ENCODE data around the gene ROR1.

Gene ROR1

DNA sequence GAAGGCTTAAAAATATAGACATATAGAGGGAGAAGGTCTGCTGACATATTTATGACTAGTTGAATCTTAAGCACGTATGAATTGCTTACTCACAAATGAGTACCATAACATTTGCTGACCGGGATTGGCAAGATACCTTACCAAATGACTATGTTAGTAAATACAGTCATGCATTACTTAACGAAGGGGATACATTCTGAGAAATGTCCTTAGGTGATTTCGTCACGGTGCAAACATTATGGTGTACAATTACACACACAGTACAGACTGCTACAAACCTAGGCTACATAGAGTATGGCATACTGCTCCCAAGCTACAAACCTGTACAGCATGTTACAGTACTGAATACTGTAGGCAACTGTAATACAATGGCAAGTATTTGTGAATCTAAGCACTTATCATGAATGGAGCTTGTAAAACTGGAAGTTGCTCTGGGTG is 410.2 kb downstream of the ROR1 start:
- TF ChIP-seq, protein P1, sequence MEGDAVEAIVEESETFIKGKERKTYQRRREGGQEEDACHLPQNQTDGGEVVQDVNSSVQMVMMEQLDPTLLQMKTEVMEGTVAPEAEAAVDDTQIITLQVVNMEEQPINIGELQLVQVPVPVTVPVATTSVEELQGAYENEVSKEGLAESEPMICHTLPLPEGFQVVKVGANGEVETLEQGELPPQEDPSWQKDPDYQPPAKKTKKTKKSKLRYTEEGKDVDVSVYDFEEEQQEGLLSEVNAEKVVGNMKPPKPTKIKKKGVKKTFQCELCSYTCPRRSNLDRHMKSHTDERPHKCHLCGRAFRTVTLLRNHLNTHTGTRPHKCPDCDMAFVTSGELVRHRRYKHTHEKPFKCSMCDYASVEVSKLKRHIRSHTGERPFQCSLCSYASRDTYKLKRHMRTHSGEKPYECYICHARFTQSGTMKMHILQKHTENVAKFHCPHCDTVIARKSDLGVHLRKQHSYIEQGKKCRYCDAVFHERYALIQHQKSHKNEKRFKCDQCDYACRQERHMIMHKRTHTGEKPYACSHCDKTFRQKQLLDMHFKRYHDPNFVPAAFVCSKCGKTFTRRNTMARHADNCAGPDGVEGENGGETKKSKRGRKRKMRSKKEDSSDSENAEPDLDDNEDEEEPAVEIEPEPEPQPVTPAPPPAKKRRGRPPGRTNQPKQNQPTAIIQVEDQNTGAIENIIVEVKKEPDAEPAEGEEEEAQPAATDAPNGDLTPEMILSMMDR (conservative IDR thresholded peaks at IDR 0.05; ENCODE audit: control insufficient read depth, insufficient read depth, low read depth, low read length): no peak
- no peak overlapping the region for H3K4me3 ChIP-seq (ENCODE audit: control insufficient read depth, low read depth, low read length)
- DNase-seq (ENCODE audit: low read depth): peak; percentile 97

DNA sequence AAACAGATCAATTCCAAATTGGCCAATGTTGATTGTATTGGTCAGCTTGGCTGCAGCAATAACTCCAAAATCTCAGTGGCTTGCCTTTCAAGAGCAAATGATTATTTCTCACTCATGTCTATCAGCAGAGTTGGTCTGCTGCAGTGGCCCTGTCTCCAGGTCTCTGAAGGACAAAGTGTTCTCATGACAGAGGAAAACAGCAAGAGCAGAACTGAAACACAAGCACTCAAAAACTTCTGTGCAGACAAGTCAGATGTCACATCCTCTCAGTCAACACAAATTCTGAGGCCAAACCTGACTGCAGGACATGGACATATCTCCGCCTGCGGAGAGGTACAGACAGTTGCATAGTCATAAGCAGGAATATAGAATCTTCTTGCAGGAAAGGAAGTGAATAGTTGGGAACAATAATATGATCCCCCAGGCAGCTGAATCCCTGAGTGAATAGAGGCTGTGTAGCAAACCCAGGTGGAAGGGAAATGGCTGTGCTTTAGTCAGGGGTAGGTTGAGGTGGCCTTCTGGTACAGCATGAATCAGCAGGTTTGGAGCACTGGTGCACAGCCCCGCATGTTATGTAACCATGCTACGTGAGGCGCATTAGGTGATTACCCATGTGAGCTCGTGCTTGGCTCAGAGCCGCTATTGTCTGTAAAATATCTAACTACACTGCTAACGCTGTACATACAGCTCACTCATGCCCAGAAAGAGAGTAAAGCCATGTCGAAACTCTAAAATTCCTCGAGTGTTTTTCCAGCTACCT is 412.5 kb downstream of the ROR1 start:
- TF ChIP-seq, protein P1 (conservative IDR thresholded peaks at IDR 0.05; ENCODE audit: control insufficient read depth, insufficient read depth, low read depth, low read length): no peak
- no peak for DNase-seq (ENCODE audit: low read depth)
- no peak overlapping the region for H3K4me3 ChIP-seq (ENCODE audit: control insufficient read depth, low read depth, low read length)

DNA sequence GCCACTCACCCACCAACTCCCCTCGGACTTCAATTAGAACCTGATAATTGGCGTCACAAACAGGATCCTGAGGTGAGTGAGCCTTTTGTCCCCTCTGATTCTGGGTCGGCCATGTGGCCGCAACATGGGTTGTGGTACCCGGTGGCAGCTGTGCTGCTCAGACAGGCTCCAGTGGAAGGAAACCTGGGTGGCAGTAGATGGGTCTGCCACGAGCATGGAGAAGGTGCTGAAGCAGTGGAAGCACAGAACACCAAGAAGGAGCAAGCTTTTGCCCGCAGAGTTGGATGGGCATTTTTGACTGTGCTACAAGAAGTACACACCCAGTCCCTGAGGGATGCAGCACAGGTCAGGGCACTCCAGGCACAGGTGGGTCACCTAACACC is 413.1 kb downstream of the ROR1 start:
- no peak for DNase-seq (ENCODE audit: low read depth)
- no peak overlapping the region for H3K4me3 ChIP-seq (ENCODE audit: control insufficient read depth, low read depth, low read length)
- TF ChIP-seq, protein P1 (conservative IDR thresholded peaks at IDR 0.05; ENCODE audit: control insufficient read depth, insufficient read depth, low read depth, low read length): no peak

DNA sequence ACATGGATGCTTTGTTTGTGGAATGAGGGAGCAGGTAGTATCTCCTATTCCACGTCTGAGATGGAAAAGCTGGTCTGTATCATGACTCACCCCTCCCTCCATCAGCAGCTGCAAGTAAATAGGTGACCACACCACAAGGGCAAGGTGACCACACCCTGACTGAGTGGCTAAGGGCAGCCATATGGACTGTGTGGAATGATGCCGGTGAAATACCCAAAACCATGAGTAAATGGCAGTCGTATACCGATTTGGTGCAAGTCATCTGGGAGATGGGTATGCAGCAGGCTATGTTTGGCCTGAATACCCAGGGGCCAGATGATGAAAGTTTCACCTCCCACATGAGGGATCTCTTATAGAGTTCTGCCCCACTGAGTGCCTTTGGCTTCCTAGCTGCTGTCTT is 413.8 kb downstream of the ROR1 start:
- DNase-seq (ENCODE audit: low read depth): peak; percentile 44
- TF ChIP-seq, protein P1 (conservative IDR thresholded peaks at IDR 0.05; ENCODE audit: control insufficient read depth, insufficient read depth, low read depth, low read length): no peak
- no peak overlapping the region for H3K4me3 ChIP-seq (ENCODE audit: control insufficient read depth, low read depth, low read length)

DNA sequence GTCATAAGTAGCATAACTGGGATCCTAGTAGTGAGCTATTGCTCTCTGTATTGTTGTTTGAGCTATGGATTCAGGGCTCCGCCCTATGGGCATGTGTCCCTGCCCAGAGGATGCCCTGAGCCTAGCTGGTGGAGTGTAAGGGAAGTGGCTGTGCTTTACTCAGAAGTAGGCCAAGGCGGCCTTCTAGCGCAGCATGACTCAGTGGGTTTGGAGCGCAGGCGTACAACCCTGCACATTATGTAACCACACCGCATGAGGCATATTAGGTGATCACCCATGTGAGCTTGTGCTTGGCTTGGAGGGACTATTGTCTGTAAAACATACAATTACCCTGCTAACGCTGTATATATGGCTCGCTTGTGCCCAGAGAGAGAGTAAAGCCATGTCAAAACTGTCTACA is 418.5 kb downstream of the ROR1 start:
- no peak for DNase-seq (ENCODE audit: low read depth)
- H3K4me3 ChIP-seq (ENCODE audit: control insufficient read depth, low read depth, low read length): no peak overlapping the region
- TF ChIP-seq, protein P1 (conservative IDR thresholded peaks at IDR 0.05; ENCODE audit: control insufficient read depth, insufficient read depth, low read depth, low read length): no peak

DNA sequence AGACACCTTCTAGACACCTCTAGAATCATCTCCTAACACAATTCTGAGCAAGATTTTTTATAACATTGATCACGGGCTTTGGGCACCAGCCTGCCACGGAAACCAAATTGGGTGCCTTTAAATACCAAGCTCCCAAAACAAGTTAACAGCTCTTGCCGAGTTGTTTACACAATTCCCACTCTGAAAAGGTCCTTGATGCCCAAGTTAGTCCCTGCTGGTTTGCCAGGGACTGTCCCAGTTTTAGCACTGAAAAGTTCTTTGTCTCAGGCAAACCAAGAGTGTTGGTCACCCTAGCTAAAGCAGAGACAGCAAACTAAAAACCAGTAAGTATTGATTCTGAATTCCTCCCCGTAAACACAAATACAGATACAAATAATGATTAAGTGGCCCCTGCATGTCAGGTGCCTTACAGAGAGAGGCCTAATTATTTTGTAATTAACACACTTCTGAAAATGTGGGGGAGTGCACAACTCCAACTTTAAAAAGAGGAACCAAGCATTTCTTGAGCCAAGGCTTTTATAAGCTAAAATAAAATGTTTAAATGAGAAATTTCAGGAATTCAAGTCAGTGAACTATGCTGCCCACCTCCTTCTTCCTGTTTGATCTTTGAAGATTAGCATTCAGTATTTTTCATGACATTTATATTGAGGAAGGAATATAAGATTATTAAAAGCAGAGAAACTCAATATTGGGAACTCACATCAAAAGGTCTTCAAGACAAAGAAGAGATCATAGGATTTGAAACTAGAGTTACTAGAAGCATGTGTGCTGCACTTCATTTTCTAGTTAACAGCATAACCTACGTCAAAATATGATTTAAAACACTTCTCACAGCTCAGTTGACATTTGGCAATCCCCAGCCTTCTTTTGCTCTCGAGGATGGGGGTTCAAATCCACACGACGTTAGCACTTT is 420.6 kb downstream of the ROR1 start:
- H3K4me3 ChIP-seq (ENCODE audit: control insufficient read depth, low read depth, low read length): no peak overlapping the region
- DNase-seq (ENCODE audit: low read depth): no peak
- TF ChIP-seq, protein P1 (conservative IDR thresholded peaks at IDR 0.05; ENCODE audit: control insufficient read depth, insufficient read depth, low read depth, low read length): no peak
